Measurements from ENCODE around the gene ASIC4.

ASIC4 gene

DNA sequence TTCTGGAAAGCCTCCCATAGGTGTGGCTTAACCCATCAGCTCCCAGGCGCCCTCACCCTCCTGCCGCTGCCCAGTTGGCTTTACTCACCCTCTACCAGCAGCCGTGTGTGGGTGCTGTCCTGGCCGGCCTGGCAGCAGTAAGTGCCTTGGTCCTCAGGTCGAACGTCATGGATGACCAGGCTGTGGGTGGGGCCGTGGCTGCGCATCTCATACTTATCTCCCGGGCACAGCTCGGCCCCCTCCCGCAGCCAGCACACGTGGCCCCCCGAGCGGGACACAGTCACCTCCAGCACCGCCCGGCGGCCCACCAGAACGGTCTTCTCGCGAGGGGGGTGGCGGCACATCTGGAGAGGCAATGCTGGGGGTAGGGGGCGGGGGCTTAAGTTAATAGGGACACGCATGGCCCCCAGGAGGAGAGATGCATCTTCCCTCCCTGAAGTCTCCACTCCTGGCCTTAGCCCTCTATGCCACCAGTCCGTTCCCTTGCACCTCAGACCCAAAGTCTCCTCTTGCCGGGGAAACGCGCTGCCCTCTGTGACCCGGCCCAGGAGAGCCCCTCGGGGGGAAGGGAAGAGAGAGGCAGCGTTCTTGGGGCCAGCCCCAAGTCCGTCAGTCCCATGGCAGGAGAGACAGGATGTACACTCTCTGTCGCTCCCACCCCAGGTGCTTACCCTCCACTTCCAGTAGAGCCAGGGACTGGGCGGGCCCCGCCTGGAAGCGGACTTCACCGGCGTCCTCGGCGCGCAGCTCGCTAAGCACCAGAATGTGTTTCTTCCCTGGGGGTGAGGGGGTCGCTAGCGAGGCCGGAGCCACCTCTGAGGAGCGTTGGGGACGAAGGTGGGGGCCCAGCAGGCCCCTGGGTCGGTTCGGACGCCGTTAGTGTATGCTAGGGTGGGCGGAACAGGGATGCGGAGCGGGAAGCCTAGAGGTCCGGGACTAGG is 37.4 kb downstream of the ASIC4 start:
- no peak for DNase-seq (ENCODE audit: extremely low read depth in 1 of 2, low read depth in 1 of 2)

DNA sequence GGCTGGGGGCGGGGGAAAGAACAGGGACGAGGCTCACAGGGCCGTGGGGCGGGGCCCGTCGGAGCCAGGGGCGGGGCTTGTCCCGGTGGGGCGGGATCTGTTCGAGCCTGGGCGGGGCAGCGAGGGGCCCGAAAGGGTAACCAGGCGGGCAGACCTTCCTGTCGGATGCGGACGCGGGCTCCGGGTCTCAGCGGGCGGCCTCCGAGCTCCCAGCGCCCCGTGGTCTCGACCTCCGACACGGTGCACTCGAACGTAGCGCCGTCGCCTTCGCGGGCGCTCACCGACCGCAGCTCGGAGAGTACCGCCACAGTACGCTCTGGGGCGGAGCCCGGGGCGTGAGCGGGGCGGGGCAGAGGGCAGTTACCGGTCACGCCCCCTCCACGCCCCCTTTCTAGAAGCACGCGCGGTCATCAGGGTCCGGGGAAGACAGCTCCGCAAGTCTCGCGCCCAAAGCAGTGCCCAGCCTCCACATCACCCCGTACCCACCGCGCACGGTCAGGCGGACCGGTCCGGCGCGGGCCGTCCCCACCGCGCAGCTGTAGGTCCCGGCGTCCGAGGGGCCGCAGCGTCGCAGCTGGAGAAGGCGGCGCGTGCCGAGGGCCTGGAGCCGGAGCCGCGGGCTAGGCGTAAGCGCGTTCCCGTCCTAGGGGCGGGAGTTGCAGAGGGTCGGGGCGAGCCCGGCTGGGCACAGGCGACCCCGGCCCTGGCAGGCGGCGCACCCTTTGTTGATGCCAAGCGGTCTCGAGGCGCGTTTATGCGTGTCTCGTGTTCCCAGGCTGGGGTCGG is 38.3 kb downstream of the ASIC4 start:
- DNase-seq (ENCODE audit: extremely low read depth in 1 of 2, low read depth in 1 of 2): peak; percentile 57 to 73

DNA sequence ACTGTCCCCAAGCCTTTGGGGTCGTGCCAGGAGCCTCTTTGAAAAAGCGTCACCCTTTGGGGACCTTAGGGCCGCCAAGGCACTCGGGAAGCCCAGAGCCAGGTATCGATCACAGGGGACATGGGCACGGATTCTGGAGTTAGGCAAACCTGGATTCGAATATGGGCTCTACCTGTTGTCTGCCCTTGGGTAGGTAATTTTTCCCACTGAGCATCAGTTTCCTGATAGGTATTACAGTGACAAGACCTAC is 38.8 kb downstream of the ASIC4 start:
- DNase-seq (ENCODE audit: extremely low read depth in 1 of 2, low read depth in 1 of 2): no peak

DNA sequence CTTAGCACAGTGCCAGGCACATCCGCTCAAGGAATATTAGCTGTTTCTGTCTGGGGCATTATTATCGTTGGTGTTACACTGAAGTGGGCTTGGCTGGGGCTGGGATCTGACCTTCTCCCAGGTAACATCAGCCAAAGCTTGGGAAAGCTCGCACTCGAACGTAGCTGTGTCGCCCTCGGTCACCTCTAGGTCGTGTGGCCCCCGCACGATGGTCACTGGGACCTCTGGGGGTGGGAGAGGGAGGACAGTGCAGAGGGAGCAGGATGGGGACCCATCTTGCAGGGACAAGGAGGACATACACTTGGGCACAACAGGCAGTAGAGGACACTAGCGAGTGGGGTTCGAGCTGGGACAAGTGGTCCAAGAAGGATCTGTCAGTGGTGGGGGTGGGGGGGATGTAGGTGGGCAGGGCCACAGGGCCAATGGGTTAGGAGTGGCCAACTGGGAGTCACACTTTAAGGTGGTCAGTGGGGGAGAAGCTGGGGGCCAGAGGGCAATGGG is 39.2 kb downstream of the ASIC4 start:
- DNase-seq (ENCODE audit: extremely low read depth in 1 of 2, low read depth in 1 of 2): no peak

DNA sequence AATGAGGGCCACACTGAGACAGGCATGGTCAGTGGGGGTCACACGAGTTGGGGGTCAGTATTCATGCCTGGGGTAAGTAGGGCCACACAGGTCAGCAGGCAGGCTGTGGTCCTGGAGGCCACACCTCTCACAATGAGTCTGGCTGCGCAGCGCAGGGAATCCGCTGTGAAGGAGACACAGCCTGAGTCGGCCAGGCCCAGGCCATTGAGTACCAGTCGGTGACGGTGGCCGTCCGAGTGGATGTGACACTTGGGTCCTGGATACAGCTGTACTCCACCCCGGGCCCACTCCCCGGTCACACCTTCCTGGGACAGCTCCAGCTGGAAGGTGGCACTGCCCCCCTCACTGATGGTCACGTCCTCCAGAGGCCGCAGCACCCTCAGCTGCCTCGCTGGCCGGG is 40.1 kb downstream of the ASIC4 start:
- DNase-seq (ENCODE audit: extremely low read depth in 1 of 2, low read depth in 1 of 2): no peak

DNA sequence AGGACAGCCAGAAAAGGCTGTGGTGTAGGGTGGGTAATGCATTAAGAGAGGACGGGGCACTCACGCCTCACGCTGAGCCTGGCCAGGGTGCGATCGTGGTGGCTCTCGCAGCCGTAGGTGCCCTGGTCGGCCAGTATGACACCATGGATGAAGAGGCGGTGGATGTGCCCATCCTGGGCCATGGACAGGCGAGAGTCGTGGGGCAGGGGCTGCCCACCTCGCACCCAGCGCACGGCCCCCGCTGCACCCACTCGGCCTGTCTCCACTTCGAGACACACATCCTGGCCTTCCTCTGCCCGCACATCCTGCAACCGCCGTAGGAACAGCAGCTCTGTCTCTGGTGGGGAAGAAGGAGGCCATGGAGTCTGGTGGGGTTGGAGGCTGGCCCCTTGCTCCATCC is 41.7 kb downstream of the ASIC4 start:
- DNase-seq (ENCODE audit: extremely low read depth in 1 of 2, low read depth in 1 of 2): no peak

DNA sequence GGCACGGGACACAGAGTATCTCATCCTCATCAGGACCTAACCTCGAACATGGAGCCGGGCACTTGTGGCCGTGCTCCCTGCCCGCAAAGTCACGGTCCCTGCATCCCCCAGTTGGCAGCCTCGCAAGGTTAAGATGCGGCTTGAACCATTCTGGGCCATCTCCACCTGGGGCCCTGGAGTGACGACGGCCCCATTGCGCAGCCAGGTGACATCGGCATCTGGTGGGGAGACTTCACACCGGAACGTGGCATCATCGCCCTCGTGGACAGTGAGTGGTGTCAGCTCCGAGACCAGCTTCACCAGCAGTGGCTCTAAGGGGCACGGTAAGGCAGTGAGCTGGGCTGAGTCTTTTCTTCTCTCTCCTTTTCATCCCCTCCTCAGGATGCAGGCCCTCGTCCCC is 42.1 kb downstream of the ASIC4 start:
- no peak for DNase-seq (ENCODE audit: extremely low read depth in 1 of 2, low read depth in 1 of 2)

DNA sequence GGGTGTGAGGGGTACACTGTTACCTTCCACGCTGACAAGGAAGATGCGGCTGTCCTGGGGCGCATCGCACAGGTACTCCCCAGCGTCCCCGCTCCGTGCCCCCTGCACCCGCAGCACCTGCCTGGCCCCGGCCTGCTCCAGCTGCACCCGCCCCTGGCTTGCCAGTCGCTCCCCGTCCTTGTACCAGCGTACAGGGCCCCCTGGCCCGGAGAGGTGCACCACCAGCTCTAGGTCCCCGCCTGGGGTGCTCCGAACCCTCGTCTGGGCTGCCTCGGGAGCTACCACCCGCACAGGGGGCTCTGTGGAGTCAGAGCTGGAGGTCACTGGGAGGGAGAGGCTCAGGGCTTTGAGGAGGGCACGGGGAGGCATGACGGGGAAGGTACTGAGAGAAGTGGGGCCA is 43.0 kb downstream of the ASIC4 start:
- DNase-seq (ENCODE audit: extremely low read depth in 1 of 2, low read depth in 1 of 2): no peak

DNA sequence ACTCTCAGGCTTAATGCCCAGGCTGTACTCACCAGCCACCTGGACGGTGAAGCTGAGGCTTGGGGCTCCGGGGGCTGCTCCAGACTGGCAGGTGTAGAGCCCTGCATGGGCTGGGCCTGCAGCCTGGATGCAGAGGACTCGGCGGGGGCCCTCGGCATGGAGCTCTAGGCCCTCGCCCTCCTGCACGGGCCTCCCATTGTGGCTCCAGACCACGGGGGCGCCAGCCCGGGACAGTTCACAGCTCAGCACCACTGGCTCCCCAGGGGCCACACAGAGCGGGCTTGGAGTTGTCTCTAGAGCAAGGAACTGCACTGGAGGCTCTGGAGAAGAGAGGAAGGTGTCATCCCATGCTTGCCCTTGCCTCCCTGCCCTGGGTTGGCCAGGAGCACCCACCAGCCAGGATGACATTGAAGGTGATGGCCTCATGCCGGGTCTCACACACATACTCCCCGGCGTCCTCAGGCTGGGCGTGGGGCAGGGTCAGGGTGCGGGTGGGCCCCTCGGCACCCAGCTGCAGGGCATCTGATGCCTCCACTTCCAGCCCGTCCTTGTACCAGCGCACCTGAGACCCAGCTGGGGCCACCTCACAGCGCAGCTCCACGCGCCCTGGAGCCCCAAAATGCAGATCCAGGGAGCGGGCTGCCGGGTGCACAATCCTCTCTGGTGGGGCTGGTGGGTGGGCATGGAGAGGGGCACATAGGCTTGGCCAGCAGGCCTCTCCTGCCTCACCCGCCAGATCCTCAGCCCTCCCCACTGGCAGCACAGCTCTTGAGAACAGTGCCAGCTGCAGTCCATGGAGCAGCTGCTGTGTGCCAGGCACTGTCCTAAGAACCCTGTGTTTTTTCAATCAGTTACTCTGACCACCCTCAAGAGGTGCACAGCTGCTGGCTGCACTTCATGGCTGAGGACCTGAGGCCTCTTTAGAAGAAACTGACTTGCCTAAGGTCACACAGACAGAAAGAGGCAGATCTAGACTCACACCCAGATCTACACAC is 43.8 kb downstream of the ASIC4 start:
- no peak for DNase-seq (ENCODE audit: extremely low read depth in 1 of 2, low read depth in 1 of 2)

DNA sequence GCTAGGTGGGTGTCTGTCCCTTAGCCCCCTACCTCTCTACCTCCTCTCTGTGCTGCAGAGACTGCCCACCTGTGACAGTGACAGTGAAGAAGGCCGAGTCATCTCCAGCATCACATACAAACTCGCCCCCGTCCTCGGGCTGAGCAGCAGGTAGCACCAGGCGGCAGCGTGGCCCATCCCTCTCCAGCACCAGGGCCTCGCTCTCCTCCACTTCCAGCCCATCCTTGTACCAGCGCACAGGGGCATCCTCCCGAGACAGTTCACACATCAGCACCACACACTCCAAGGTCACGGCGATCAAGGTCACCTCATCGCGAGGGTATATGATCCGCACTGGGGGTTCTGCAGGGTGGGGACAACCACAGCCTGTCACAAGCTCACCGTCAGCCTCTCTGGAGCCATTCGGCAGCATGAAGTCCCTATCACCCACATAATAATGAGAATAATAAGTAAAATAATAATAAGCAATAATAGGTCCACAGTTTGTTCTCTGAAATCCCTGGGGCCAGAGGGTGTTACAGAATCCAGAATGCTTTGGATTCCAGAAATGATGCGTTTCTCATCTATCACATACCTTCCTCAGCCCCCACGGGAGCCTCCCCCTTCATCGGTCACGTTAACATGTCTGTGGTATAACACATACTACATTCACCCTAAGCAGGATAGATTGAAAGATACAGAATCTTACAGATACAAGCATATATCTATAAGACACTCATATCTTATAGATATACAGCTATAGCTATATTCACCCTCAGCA is 45.1 kb downstream of the ASIC4 start:
- no peak for DNase-seq (ENCODE audit: extremely low read depth in 1 of 2, low read depth in 1 of 2)

DNA sequence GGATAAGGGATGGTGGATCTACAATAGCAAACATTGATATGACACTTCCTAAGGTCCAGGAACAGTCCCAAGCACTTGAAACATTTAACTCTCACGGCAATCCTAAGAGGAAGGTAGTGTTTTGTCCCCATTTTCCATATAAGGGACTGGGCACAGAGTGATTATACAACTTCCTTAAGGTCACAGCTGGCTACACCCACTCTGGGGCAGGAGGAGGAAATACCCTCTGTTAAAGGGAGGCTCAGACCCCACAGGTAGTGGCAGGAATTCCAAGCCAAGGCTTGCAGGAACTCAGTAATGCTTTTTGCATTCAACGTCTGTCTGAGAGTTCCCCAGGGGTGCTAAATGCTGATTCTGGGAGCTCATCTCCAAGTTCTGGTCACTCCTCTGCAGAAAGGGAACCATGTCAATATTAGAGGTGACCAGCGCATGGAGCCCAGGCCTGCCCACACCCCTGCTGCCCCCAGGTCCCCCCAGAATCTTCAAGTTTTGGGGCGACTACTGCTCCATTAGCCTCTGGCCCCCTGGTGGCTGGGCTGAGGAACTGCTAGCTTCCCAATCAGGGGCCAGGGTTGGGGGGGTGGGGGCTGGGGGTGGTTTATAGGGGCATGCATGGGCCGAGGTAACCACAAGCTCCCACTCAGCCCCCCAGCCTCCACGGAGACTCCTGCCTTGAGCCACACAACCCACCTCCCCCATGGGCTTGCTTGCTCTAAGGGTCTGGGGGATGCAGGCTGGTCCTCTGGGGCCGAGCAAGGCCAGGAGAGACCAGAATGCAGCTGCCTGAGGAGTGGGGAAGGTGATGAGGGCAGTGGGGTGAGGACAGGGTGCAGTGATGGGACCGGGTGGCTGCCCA is 46.0 kb downstream of the ASIC4 start:
- no peak for DNase-seq (ENCODE audit: extremely low read depth in 1 of 2, low read depth in 1 of 2)

DNA sequence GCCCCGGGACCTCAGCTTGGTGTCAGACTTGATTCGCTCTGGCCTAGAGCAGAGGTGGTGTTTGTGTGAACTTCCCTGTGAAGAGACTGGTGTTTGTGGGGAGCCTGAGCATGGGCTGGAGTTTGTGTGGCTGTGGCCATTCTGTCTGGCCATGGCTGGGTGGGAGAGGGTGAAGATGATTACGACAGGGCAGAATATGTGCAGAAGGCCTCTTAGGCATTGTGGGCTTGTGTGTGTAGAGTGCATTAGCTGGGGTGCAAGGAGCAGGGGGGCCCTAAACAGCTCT is 46.6 kb downstream of the ASIC4 start:
- DNase-seq (ENCODE audit: extremely low read depth in 1 of 2, low read depth in 1 of 2): no peak

DNA sequence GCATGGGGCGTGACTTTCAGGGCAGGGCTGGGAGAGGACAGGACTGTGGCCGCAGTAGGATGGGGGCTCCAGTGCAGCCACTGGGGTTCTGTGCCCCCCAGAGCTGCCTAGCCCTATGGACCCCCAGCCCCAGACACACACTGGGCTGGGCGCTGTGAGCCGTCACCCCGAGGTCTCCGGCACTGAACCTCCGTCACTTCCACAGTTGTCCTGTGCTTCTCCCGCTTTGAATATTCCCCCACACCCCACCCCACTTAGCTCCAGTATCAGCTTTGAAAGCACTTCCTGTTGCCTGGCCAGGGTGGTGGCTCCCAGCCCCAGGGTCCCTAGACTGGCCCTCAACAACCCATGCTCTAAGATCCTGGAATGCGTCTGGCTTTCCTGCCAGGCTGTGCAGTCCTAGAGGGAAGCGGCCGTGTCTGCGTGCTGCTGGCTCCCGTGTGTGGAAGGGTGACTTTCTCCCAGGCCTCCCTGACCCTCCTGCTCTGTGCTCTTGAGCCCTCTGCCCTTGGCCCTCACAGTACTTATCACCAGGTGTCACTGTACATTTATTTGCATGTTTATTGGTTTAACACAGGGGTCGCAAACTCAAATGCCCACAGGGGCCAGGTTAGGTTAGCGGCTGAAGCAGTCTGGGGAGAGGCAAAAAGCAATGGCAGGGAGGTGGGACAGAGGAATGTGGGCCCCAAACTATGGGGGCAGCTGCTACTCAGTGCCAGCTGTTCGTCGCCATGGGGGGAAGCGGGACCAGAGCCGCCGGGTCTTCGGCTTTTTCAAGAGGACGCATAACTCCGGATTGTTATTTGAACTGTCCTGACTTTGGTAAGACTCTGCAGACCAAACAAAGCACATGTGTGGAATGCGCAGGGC is 47.1 kb downstream of the ASIC4 start:
- DNase-seq (ENCODE audit: extremely low read depth in 1 of 2, low read depth in 1 of 2): no peak

DNA sequence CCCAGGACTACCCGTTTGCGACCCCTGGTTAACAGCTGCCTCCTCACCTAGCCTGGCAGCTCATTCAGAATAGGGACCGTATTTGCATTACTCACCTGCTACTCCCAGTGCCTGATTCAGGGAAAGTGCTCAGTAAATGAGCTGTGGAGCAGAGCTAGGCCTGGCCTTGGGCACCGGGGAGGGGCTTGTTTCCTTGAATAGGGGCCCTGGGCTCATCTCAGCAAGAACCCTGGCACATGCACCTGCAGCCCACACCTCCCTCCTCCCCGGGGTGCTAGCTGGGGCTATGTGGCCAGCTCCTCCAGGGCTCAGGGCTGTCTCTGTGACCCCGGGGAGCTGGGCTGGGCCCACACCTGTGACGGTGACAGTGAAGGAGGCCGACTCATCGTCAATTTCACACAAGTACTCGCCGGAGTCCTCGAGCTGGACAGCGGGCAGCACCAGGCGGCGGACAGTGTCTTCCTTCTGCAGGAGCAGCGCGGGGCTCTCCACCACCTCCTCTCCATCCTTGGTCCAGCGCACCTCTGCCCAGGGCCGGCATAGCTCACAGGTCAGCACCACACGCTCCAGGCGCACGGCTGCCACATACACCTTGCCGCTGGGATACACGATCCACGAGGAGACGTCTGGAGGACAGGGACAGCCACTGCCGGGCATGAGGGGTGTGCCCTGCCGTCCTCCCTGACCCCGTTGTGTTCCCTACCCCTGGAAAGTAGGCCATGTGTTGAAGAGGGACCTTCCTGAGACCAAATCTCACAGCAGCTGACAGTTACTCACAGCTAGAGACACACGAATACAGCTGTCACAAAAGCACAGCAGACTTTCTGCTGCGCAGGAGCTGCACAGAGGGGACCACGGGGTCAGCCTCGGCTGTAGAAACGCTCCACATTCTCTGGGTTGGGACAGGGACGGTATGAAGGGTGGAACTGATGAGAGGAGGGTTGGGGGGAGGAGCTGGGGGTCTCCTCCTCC is 48.1 kb downstream of the ASIC4 start:
- DNase-seq (ENCODE audit: extremely low read depth in 1 of 2, low read depth in 1 of 2): no peak

DNA sequence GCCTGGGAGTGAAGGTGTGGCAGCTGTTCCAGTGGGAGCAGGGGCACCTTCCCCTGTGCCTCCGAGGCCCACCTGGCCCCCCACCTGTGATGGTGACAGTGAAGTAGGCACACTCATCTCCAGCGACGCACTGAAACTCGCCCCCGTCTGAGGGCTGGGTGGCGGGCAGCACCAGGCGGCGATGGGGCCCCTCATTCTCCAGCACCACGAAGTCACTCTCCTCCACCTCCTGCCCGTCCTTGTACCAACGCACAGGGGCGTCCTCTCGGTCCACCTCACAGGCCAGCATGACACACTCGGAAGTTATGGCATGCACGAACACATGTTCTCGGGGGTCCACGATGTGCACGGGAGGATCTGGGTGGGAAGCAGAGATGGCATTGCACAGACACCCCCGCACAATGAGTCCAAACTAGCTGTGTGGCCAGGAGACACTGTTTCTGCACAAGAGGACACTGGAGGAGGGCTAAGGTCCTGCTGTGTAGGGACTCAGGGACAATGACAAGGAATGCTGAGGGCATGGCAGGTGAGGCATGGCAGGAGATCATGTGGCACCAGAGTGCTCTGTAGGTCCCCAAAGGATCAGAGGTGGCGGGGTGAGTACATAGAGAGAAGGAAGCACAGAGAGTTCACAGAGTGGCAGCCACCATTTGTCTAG is 49.1 kb downstream of the ASIC4 start:
- DNase-seq (ENCODE audit: extremely low read depth in 1 of 2, low read depth in 1 of 2): no peak

DNA sequence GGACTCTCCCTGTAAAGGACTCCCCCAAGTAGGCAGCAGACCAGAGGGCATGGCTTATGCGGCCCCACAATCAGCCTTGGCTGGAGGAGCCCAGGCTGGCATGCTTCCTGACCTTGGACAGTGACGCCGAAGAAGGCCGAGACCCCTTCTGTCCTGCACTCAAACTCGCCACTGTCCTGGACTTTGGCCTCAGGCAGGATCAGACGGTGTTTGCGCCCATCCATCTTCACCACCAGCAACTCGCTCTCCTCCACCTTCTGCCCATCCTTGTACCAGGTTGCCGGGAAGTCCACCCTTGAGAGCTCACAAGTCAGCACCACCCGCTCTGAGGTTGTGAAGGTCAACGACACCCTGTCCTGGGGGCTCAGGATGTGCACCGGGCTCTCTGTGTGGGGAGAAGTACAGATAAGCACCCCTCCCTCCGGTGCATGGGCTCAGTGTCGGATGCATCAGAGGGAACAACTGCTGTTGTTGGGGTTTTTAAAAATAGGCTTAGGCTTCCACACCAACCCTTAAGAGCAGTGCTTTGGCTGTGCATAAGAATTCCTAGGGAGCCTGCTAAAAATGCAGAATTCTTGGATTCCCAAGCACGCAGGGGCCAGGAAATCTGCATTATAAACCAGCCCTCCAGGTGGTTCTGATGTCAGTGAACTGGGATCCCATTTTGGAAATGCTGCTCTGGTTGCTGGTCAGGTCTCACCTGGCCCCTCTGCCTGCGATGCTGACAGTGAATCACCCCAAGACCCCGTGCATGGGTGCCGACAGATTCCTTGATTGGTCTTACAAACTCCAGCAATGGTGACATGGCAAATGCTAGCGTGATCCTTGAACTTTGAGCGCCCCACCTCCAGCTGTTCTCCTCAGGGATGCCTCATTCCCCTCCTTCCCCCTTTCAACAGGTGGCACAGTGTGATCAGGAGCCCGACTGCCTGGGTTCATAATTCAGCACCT is 51.1 kb downstream of the ASIC4 start:
- no peak for DNase-seq (ENCODE audit: extremely low read depth in 1 of 2, low read depth in 1 of 2)
